Stomach smooth muscle (tissue), 2 donors: ENCODE measurements around the gene NUBP2.

Experiments used
- H3K27ac ChIP-seq: one replicate; pipeline ENCODE4 v1.7.0; 2013; ENCODE audit warnings: mild to moderate bottlenecking, low read length, inconsistent platforms
- H3K27me3 ChIP-seq, 2 donors: one replicate each; pipeline ENCODE4 v1.7.0; 2013; ENCODE audit warnings: low read length in 2 of 2; ENCODE audit not compliant: insufficient read depth in 2 of 2, control insufficient read depth in 1 of 2
- H3K36me3 ChIP-seq, 2 donors: one replicate each; pipeline ENCODE4 v1.7.0; 2013; ENCODE audit warnings: low read length in 2 of 2; ENCODE audit not compliant: control insufficient read depth in 2 of 2, insufficient read depth in 2 of 2
- H3K4me1 ChIP-seq: one replicate; pipeline ENCODE4 v1.7.0; 2013; ENCODE audit warnings: low read length; ENCODE audit not compliant: control insufficient read depth, insufficient read depth
- H3K4me3 ChIP-seq, 2 donors: one replicate each; pipeline ENCODE4 v1.7.0; 2013; ENCODE audit warnings: low read length in 2 of 2
- H3K9ac ChIP-seq, 2 donors: one replicate each; pipeline ENCODE4 v1.7.0; 2013; ENCODE audit warnings: low read length in 2 of 2, mild to moderate bottlenecking in 1 of 2
- H3K9me3 ChIP-seq, 2 donors: one replicate each; pipeline ENCODE4 v1.7.0; 2013; ENCODE audit warnings: low read length in 2 of 2; ENCODE audit not compliant: control insufficient read depth in 2 of 2
- donor health status: healthy.
- donor health status: Pancreatic carcinoma.

NUBP2 gene

GRCh38 chr16:1816396-1817275, 33.9 kb downstream of the NUBP2 start:
- no peak overlapping the region for H3K27ac ChIP-seq
- no peaks in the 10 kb centered on the region for H3K27me3 ChIP-seq
- no peaks in the 10 kb centered on the region for H3K4me1 ChIP-seq
- H3K9me3 ChIP-seq = no peaks in the 10 kb centered on the region
- H3K9ac ChIP-seq = no peak overlapping the region
- no peak overlapping the region for H3K4me3 ChIP-seq
- peaks cover 12 to 24% of the 10 kb centered on the region in 2 donors for H3K36me3 ChIP-seq

- Histone ChIP-seq H3K27ac (no peak overlapping the region), H3K4me1 (no peaks in the 10 kb centered on the region), H3K9me3 (no peaks in the 10 kb centered on the region), H3K4me3 (no peak overlapping the region), H3K27me3 (no peaks in the 10 kb centered on the region), H3K36me3 (peaks cover 17 to 27% of the 10 kb centered on the region in 2 donors), H3K9ac (no peak overlapping the region)
These were observed 34.5 kb downstream of the NUBP2 start for GRCh38 chr16:1817276-1817589.

- Histone ChIP-seq H3K36me3 (peaks cover 20 to 32% of the 10 kb centered on the region in 2 donors), H3K27me3 (no peaks in the 10 kb centered on the region), H3K9ac (no peak overlapping the region), H3K9me3 (no peaks in the 10 kb centered on the region), H3K27ac (no peak overlapping the region), H3K4me1 (no peaks in the 10 kb centered on the region), H3K4me3 (no peak overlapping the region)
These were observed 35.0 kb downstream of the NUBP2 start for GRCh38 chr16:1817716-1818115.

- Histone ChIP-seq H3K4me3 (no peak overlapping the region), H3K9me3 (no peaks in the 10 kb centered on the region), H3K4me1 (no peaks in the 10 kb centered on the region), H3K27me3 (no peaks in the 10 kb centered on the region), H3K36me3 (peaks cover 20 to 35% of the 10 kb centered on the region in 2 donors), H3K9ac (no peak overlapping the region), H3K27ac (no peak overlapping the region)
These were observed 35.6 kb downstream of the NUBP2 start for GRCh38 chr16:1818204-1818872.

GRCh38 chr16:1818873-1819525, 36.2 kb downstream of the NUBP2 start:
- Histone ChIP-seq H3K4me3 (no peak overlapping the region), H3K27me3 (no peaks in the 10 kb centered on the region), H3K9ac (no peak overlapping the region), H3K9me3 (no peaks in the 10 kb centered on the region), H3K27ac (no peak overlapping the region), H3K4me1 (peaks cover 2% of the 10 kb centered on the region), H3K36me3 (peaks cover 17 to 35% of the 10 kb centered on the region in 2 donors)

- Histone ChIP-seq H3K4me1 (peaks cover 3% of the 10 kb centered on the region), H3K27me3 (no peaks in the 10 kb centered on the region), H3K36me3 (peaks cover 17 to 35% of the 10 kb centered on the region in 2 donors), H3K9me3 (no peaks in the 10 kb centered on the region), H3K4me3 (no peak overlapping the region), H3K9ac (no peak overlapping the region), H3K27ac (no peak overlapping the region)
These were observed 36.9 kb downstream of the NUBP2 start for GRCh38 chr16:1819611-1820010.

- H3K36me3 ChIP-seq = peaks cover 17 to 33% of the 10 kb centered on the region in 2 donors
- H3K27me3 ChIP-seq = no peaks in the 10 kb centered on the region
- no peak overlapping the region for H3K27ac ChIP-seq
- no peak overlapping the region for H3K9ac ChIP-seq
- H3K9me3 ChIP-seq = no peaks in the 10 kb centered on the region
- no peak overlapping the region for H3K4me3 ChIP-seq
- H3K4me1 ChIP-seq = peaks cover 6% of the 10 kb centered on the region
These were observed 37.6 kb downstream of the NUBP2 start for GRCh38 chr16:1820096-1820945.

- peaks cover 17 to 31% of the 10 kb centered on the region in 2 donors for H3K36me3 ChIP-seq
These were observed 38.2 kb downstream of the NUBP2 start for GRCh38 chr16:1820946-1821290.

GRCh38 chr16:1821861-1822611, 39.3 kb downstream of the NUBP2 start:
- Histone ChIP-seq H3K9me3 (no peaks in the 10 kb centered on the region), H3K9ac (no peak overlapping the region), H3K27ac (no peak overlapping the region), H3K27me3 (no peaks in the 10 kb centered on the region), H3K4me1 (peaks cover 14% of the 10 kb centered on the region), H3K4me3 (no peak overlapping the region), H3K36me3 (peaks cover 11 to 23% of the 10 kb centered on the region in 2 donors)

More at GRCh38 chr16:1820946-1821290, 38.2 kb downstream of the NUBP2 start:
- Histone ChIP-seq H3K27me3 (no peaks in the 10 kb centered on the region), H3K4me3 (no peak overlapping the region), H3K27ac (no peak overlapping the region), H3K9me3 (no peaks in the 10 kb centered on the region), H3K4me1 (peaks cover 12% of the 10 kb centered on the region), H3K9ac (no peak overlapping the region)

GRCh38 chr16:1822801-1823200, 40.0 kb downstream of the NUBP2 start:
- Histone ChIP-seq H3K4me3 (no peak overlapping the region), H3K27me3 (no peaks in the 10 kb centered on the region), H3K4me1 (peaks cover 20% of the 10 kb centered on the region), H3K9ac (no peak overlapping the region), H3K9me3 (no peaks in the 10 kb centered on the region), H3K36me3 (peaks cover 11 to 21% of the 10 kb centered on the region in 2 donors), H3K27ac (no peak overlapping the region)
